ENCODE measurements around the gene EIF2B5.
A peak's percentile ranks its signal among the peaks of the same experiment; 100 is the strongest.
"Not testable (repeated sequence)": the region's sequence is repeated elsewhere in the genome, so short reads cannot be mapped to it uniquely, and the experiment has no call there.

The EIF2B5 gene

DNA sequence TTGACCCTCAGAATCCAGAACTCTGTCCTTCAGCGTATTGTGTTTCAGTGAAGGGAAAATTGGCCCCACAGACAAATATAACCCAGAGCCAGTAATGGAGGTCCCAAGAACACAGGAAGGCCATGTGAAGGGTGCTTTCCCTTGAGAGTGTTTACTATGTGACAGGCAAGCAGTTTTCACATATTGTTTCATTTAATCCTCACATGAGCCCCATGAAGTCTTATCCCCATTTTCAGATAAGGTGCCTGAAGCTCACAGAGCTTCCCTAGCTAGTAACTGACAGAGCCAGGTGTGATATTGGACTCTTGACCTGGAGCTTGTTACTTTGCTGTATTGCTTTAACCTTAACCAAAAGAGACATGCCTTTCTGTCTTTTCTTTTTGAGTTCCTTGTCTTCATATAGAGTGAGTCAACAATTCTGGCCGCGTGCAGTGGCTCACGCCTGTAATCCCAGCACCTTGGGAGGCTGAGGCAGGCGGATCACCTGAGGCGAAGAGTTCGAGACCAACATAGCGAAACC, 10.7 kb downstream of the EIF2B5 start:
- DNase-seq (ENCODE audit: low read depth), result no peak

- no peak for DNase-seq (ENCODE audit: low read depth)
Measured at GRCh38 chr3:184148076-184148475, 12.9 kb downstream of the EIF2B5 start.

DNA sequence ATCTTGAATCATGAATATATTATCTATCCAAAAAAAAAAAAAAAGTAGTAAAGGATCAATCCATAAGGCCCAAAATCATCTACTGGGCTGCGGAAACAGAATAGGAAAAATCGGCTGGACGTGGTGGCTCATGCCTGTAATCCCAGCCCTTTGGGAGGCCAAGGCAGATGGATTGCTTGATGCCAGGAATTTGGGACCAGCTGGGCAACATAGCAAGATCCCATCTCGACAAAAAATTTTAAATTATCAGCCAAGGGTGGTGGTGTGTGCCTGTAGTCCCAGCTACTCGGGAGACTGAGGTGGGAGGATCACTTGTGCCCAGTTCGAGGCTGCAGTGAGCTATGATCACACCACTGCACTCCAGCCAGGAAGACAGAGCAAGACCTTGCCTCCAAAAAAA, 14.0 kb downstream of the EIF2B5 start:
- no peak for DNase-seq (ENCODE audit: low read depth)

DNA sequence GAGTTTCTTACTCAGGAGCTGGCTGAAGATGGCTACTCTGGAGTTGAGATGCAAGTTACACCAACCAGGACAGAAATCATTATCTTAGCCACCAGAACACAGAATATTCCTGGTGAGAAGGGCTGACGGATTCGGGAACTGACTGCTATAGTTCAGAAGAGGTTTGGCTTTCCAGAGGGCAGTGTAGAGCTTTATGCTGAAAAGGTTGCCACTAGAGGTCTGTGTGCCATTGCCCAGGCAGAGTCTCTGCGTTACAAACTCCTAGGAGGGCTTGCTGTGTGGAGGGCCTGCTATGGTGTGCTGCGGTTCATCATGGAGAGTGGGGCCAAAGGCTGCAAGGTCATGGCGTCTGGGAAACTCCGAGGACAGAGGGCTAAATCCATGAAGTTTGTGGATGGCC, 14.6 kb downstream of the EIF2B5 start:
- not testable (repeated sequence) for DNase-seq (ENCODE audit: low read depth)

DNA sequence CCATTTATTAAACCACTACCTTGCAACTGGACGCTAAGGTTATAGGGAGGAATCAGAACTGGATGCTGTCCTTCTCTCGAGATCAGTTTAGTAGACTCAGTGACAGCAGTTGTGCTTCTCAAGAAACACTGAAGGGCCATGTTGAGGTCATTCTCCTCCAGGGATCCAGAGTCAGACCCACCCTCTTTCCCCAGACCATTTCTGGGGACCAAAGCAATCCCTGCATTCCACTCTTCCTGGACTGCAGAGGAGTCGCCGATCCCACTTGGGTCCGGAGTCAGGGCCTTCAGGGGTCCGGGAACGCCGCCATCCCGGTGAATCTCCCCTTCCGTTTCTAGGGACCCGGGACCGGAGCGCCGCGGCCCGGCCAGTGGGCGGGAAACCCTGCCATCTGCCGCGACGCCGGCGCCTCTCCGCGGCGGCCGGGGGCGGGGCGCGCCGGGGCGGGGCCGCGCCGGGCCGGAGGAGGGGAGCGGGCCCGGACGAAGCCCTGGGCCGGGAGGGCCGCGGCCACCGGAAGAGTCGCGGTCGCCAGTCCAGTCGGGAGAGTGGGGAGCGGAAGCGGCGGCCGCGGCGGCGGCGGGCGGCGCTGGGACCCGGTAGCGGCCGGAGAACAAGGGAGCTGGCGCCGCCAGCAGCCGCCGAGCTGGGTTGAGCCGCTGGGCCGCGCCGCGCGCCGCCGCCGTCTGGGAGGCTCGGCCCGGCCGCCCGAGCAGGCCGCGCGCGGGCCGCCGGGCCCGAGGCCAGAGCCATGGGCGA, 19.9 kb downstream of the EIF2B5 start, which contains the start of gene DVL3:
Gene DVL3 (plus strand): TSS at position 493 of the 759 bp plus-strand sequence. CDS start 259 bp downstream, at position 752.
- peak; percentile 24 for DNase-seq (ENCODE audit: low read depth)

DNA sequence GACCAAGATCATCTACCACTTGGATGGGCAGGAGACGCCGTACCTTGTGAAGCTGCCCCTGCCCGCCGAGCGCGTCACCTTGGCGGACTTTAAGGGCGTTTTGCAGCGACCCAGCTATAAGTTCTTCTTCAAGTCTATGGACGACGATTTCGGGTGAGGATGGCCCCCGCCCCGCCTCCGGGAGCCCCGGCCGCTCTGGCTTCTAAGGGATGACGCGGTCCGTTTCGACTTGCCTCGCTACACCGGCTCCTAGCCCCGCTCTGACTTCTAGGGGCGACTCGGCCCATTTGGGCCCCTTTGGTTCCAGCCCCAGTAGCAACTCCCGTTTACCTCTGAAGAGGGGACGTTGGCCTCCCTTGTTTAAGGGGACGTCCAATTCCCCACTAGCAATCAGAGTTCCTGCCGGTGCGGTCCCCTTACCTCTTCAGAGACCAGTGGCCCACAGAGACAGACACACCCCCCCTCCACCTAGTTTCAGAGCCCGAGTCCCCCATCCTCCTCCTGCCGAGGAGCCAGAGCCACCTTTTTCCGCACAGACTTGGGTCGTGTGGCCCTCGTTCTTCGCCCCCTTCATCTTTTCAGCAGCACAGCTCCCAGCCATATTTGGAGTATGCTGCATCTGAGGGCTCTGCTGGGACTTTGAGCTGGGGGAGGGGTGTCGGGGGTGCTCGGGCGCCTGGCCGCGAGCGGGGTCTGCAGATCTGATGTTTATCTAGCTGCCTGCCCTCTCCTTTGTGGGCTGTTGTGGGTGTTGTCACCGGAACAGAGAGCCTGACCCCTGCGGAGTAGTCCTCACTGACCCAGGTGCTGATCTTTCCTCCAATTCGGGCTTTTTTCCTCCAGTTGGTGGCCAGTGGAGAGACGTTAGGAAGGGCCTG, 20.7 kb downstream of the EIF2B5 start:
- DNase-seq (ENCODE audit: low read depth), result no peak

DNA sequence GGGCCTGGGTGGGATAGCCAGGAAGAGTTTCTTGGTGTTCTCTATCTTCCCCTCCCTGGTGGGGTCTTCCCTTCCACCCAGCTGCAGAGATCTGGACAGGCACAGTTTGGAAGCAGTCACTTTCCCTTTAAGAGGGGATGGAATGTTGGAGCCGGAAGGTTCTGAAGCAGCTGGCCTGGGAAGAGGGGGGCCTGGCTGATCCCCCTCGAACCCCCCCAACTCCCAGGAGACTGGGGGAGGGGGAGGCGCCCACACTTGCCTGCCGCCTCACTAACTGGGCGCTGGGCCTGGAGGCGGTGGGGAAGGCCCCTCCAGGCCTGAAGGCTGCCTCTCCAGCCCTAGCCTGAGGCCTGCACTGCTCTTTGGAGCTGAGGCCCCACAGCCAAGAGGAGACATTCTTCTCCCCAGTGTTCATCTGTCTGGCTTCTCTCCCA, 21.4 kb downstream of the EIF2B5 start:
- no peak for DNase-seq (ENCODE audit: low read depth)

GRCh38 chr3:184157206-184157605, 22.0 kb downstream of the EIF2B5 start:
- DNase-seq (ENCODE audit: low read depth), result no peak

GRCh38 chr3:184158404-184158803, 23.2 kb downstream of the EIF2B5 start:
- no peak for DNase-seq (ENCODE audit: low read depth)

GRCh38 chr3:184160456-184160855, 25.3 kb downstream of the EIF2B5 start:
- no peak for DNase-seq (ENCODE audit: low read depth)

GRCh38 chr3:184162571-184163070, 27.5 kb downstream of the EIF2B5 start:
- not testable (repeated sequence) for DNase-seq (ENCODE audit: low read depth)

GRCh38 chr3:184164648-184165330, 29.6 kb downstream of the EIF2B5 start:
- no peak for DNase-seq (ENCODE audit: low read depth)

GRCh38 chr3:184165543-184165942, 30.4 kb downstream of the EIF2B5 start:
- DNase-seq (ENCODE audit: low read depth), result no peak

- DNase-seq (ENCODE audit: low read depth), result no peak
Measured at GRCh38 chr3:184166671-184167070, 31.5 kb downstream of the EIF2B5 start.

DNA sequence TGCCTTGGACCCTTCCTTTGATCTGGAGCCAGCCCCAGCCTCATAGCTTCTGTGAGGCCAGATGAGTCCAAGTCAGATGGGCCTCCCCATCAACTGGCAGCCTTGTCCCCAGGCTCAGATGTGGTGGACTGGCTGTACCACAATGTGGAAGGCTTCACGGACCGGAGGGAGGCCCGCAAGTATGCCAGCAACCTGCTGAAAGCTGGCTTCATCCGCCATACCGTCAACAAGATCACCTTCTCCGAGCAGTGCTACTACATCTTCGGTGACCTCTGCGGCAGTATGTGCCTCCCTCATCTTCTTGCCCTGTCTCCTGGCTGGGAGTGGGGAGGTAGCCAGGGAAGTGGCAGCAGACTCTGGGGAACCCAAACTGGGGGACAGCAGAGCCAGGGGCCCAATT, 32.6 kb downstream of the EIF2B5 start:
- no peak for DNase-seq (ENCODE audit: low read depth)

DNA sequence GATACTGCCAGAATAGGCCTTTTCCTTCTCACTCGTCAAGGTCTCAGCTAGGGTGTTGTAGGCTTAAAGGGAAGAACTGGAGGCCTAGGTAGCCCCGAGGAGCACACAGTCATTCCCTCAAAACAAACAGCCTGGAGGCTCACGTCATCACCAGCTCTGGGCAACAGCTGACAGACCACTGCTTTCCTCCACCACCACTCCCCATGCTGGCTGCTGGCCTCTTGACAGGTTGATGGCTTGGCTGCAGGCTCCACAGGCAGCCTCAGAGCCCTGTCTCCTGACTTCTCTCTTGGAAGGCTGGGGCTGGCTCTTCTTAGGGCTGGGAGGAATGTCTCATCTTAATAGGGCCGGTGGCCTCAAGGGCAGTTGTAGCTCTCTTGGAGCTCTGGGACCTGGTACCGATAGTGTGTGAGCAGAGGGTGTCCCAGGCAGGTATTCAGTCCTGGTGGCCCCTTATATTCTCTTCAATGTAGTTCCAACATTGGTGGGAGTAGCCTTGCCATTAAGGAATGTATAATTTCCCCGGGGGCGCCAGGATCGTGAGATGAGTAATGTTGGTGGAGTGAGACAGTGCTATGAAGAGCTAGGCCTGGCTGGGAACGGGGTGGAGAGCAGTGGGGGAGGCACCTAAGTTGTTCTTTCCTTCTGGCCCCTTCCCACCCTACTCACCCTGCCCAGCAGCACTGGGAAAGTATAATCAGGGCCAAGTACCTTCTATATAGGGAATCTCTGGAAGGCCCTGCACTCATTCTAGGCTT, 33.4 kb downstream of the EIF2B5 start:
- DNase-seq (ENCODE audit: low read depth), result no peak

GRCh38 chr3:184169896-184170875, 35.0 kb downstream of the EIF2B5 start:
- no peak for DNase-seq (ENCODE audit: low read depth)

DNA sequence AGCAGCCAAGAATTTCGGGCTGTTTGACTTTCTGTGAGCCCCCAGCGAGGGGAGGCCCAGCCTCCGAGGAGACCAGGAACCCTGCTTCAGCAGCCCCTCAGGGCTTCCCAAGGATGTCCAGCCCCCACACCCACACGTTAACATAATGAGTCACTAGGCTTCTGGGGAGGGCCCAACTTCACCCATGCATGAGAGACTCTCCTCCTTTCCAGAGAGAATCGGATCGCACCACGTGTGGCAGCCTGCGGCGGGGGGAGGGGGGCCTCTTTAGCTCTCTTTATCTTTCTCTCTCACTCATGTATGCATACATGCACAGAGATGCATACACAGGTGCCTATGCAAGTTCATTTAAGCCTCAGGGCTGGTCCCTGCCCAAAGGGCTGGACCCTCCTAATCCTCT, 36.4 kb downstream of the EIF2B5 start:
- no peak for DNase-seq (ENCODE audit: low read depth)

DNA sequence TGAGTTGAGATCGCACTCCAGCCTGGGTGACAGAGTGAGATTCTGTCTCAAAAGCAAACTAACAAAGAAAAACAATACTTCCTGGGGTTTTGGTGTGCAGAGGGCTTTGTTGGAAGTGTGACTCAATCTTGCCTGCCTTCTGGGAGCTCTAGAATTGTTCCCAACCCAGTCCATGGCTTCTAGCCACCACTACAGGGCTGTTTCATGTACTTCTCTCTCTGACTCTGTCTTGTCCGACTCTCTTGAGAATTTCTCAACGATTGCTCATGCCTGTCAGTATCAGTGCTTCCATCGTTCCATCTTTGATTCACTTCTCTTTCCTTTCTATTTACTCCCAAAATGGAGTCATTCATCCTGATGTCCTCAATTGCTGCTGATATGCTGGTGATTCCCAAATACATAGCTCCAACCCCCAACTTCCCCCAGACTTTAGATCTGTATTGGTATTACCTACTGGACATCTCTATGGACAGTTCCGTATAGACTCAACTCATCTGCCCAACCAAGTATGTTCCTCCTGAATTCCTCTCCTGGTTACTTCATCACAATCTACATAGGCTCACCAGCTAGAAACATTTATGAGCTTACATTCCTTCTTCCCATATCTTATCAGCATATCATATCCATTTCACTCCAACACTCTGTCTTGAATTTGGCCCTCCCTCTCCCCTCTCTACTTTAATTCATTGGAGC, 37.7 kb downstream of the EIF2B5 start:
- DNase-seq (ENCODE audit: low read depth), result no peak

GRCh38 chr3:184173374-184173722, 38.2 kb downstream of the EIF2B5 start:
- no peak for DNase-seq (ENCODE audit: low read depth)
